DOHH2 (cell line): Measurements from ENCODE around the gene ETFRF1.

Experiments
- EZH2phosphoT487 ChIP-seq: fragments of 200-600 bp; sonication (generic); IDR thresholded peaks from 2 replicates; pipeline ENCODE4 v1.6.1; 2017; ENCODE audit warnings: borderline replicate concordance, mild to moderate bottlenecking, antibody characterized with exemption, low read length, moderate library complexity, mixed read lengths
- TF ChIP-seq, protein P1 (sequence below): fragments of 200-600 bp; sonication (generic); IDR thresholded peaks from one replicate; pipeline ENCODE4 v1.5.1; 2014; ENCODE audit warnings: antibody characterized with exemption, mild to moderate bottlenecking, low read depth, low read length; ENCODE audit not compliant: poor library complexity, severe bottlenecking

GRCh38 chr12:25208554-25208953 lies 13.5 kb downstream of the ETFRF1 start:
- TF ChIP-seq, protein P1, sequence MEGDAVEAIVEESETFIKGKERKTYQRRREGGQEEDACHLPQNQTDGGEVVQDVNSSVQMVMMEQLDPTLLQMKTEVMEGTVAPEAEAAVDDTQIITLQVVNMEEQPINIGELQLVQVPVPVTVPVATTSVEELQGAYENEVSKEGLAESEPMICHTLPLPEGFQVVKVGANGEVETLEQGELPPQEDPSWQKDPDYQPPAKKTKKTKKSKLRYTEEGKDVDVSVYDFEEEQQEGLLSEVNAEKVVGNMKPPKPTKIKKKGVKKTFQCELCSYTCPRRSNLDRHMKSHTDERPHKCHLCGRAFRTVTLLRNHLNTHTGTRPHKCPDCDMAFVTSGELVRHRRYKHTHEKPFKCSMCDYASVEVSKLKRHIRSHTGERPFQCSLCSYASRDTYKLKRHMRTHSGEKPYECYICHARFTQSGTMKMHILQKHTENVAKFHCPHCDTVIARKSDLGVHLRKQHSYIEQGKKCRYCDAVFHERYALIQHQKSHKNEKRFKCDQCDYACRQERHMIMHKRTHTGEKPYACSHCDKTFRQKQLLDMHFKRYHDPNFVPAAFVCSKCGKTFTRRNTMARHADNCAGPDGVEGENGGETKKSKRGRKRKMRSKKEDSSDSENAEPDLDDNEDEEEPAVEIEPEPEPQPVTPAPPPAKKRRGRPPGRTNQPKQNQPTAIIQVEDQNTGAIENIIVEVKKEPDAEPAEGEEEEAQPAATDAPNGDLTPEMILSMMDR: no peak
- TF ChIP-seq EZH2phosphoT487: no peak
